Esophagus muscularis mucosa (tissue), 2 donors: Measurements from ENCODE around the gene EYA2.

Source experiments
- EP300 ChIP-seq: sonication (generic); formaldehyde crosslinking; IDR thresholded peaks from one replicate; pipeline ENCODE4 v1.6.1; 2017; ENCODE audit warnings: antibody characterized with exemption
- POLR2A ChIP-seq: fragments of 450-650 bp; IDR thresholded peaks from one replicate; pipeline ENCODE4 v1.6.1; 2017; ENCODE audit warnings: antibody characterized with exemption, moderate library complexity, mild to moderate bottlenecking, low read depth

DNA sequence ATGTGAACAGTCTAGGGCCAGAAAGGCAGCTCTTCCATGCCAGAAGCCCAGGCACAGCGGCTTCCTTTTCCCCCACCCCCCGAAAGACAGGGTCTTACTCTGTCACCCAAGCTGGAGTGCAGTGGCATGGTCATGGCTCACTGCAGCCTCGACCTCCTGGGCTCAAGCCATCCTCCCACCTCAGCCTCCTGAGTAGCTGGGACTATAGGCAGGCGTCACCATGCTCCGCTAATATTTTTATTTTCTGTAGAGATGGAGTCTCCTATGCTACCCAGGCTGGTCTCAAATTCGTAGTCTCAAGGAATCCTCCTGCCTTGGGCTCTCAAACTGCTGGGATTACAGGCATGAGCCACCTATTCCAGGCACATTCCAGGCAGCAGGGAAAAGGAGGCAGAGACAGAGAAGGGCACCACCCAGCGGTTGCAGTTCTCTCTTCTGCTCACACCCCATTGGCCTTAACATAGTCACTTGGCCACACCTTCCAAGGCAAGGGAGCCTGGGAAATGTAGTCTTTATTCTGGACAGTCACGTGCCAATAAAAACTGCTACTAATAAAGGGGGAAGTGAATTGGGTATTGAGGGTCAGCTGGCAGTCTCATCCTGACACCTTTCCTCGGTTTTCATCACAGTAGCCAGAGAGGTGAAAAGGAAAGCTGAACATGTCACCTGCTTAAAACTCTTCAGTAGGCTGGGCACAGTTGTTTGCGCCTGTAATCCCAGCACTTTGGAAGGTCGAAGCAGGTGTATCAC is 255.9 kb downstream of the EYA2 start:
- TF ChIP-seq EP300 (no peak), POLR2A (no peak)
